Upper lobe of right lung (tissue), 1 donor: ENCODE results near the gene CTNNA3. TPM values are rescaled to one million over a fixed set of nuclear protein-coding genes. Genes with fewer than 3 reads are reported as not detected.

ENCODE experiments used
- ATAC-seq: fragments of 200-7000 bp; cut with Tn5 transposase; one replicate; pipeline ENCODE4 v1.9.1; 2020; ENCODE audit warnings: mild to moderate bottlenecking, moderate library complexity
- DNase-seq: peaks from one replicate; pipeline ENCODE4 v3.0.0-alpha.2; 2020
- H3K27ac ChIP-seq: fragments of 200-600 bp; one replicate; pipeline ENCODE4 v1.8.0; 2022
- H3K27me3 ChIP-seq: fragments of 200-600 bp; one replicate; pipeline ENCODE4 v1.8.0; 2022; ENCODE audit warnings: mild to moderate bottlenecking
- H3K36me3 ChIP-seq: fragments of 200-600 bp; one replicate; pipeline ENCODE4 v1.8.0; 2022
- H3K4me1 ChIP-seq: fragments of 200-600 bp; one replicate; pipeline ENCODE4 v1.8.0; 2022
- H3K4me3 ChIP-seq: fragments of 200-600 bp; one replicate; pipeline ENCODE4 v1.8.0; 2022; ENCODE audit warnings: mild to moderate bottlenecking
- H3K9me3 ChIP-seq: fragments of 200-600 bp; one replicate; pipeline ENCODE4 v1.8.0; 2022
- intact Hi-C: fragments of 100-400 bp; cut with DNase I; formaldehyde crosslinking; loops from one replicate; pipeline ENCODE4 v1.11.0; 2022
- total RNA-seq: library from RNA; stranded (reverse); fragmentation: NEBNext Ultra II Directional; extraction: Animal tissue kit (Norgen Biotek cat#: 25700); gene quantifications from one replicate; pipeline ENCODE4 v1.2.1, GENCODE V29; 2021
- TF ChIP-seq, protein P1 (sequence below): fragments of 200-600 bp; IDR thresholded peaks from one replicate; pipeline ENCODE4 v1.8.0; 2022; ENCODE audit warnings: antibody characterized with exemption
- donor health status: DM: no; HTN: yes; CAD: no; lungs with severe emphysema.

Gene CTNNA3
- total RNA-seq, 1 donor from 2014 or later: 0.67 TPM

GRCh38 chr10:65931291-65932070 is 1764.5 kb downstream of the CTNNA3 start:
- TF ChIP-seq, protein P1, sequence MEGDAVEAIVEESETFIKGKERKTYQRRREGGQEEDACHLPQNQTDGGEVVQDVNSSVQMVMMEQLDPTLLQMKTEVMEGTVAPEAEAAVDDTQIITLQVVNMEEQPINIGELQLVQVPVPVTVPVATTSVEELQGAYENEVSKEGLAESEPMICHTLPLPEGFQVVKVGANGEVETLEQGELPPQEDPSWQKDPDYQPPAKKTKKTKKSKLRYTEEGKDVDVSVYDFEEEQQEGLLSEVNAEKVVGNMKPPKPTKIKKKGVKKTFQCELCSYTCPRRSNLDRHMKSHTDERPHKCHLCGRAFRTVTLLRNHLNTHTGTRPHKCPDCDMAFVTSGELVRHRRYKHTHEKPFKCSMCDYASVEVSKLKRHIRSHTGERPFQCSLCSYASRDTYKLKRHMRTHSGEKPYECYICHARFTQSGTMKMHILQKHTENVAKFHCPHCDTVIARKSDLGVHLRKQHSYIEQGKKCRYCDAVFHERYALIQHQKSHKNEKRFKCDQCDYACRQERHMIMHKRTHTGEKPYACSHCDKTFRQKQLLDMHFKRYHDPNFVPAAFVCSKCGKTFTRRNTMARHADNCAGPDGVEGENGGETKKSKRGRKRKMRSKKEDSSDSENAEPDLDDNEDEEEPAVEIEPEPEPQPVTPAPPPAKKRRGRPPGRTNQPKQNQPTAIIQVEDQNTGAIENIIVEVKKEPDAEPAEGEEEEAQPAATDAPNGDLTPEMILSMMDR: no peak
- Histone ChIP-seq H3K4me1 (no peaks in the 10 kb centered on the region), H3K9me3 (no peaks in the 10 kb centered on the region), H3K36me3 (no peaks in the 10 kb centered on the region), H3K27ac (no peak overlapping the region), H3K4me3 (no peak overlapping the region), H3K27me3 (no peaks in the 10 kb centered on the region)
- intact Hi-C loops: no loop called here
- ATAC-seq (no peak), DNase-seq (no peak)

GRCh38 chr10:65911151-65911835 is 1784.7 kb downstream of the CTNNA3 start:
- no peaks in the 10 kb centered on the region for H3K4me1 ChIP-seq
- H3K9me3 ChIP-seq: no peaks in the 10 kb centered on the region
- DNase-seq: no peak
- no peaks in the 10 kb centered on the region for H3K36me3 ChIP-seq
- no peak overlapping the region for H3K4me3 ChIP-seq
- ATAC-seq: peak; percentile 29
- intact Hi-C loops: no loop called here
- TF ChIP-seq, protein P1: no peak
- H3K27ac ChIP-seq: no peak overlapping the region
- H3K27me3 ChIP-seq: no peaks in the 10 kb centered on the region

- intact Hi-C loops: no loop called here
- no peaks in the 10 kb centered on the region for H3K27me3 ChIP-seq
- no peaks in the 10 kb centered on the region for H3K4me1 ChIP-seq
- no peak for DNase-seq
- TF ChIP-seq, protein P1: no peak
- H3K27ac ChIP-seq: no peak overlapping the region
- no peak for ATAC-seq
- no peaks in the 10 kb centered on the region for H3K9me3 ChIP-seq
- no peak overlapping the region for H3K4me3 ChIP-seq
- H3K36me3 ChIP-seq: no peaks in the 10 kb centered on the region
Observed at GRCh38 chr10:65910209-65910608, 1785.8 kb downstream of the CTNNA3 start.

DNA sequence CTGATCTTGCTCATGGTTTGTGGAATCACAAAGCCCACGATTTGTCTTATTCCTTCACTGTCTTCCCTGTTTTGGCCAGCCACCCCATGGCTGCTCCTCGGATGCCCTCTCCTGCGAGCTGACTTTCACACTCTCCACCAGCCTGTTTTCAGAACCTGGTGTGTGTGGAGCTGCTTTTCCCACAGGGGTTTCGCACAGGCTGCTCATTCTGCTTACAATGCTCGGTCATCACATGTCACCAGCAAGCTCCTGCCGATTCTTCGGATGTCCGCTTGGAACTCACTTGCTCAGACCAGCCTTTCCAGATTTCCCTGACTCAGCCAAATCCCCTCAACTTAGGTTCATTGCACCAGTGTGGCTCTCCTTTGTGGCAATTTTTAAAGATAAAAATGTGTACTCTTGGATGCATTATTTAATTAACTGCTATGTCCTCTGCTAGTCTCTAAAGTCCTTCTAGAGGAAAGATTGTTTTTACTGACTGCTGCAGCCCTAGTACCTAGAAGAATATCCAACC is 1788.7 kb downstream of the CTNNA3 start:
- TF ChIP-seq, protein P1: no peak
- no peak overlapping the region for H3K4me3 ChIP-seq
- ATAC-seq (no peak), DNase-seq (no peak)
- H3K27me3 ChIP-seq: no peaks in the 10 kb centered on the region
- H3K27ac ChIP-seq: no peak overlapping the region
- H3K4me1 ChIP-seq: no peaks in the 10 kb centered on the region
- no peaks in the 10 kb centered on the region for H3K36me3 ChIP-seq
- H3K9me3 ChIP-seq: no peaks in the 10 kb centered on the region
- intact Hi-C loops: no loop called here

GRCh38 chr10:65903620-65904019 is 1792.4 kb downstream of the CTNNA3 start:
- intact Hi-C loops: no loop called here
- H3K27me3 ChIP-seq: no peaks in the 10 kb centered on the region
- ATAC-seq (no peak), DNase-seq (no peak)
- H3K9me3 ChIP-seq: no peaks in the 10 kb centered on the region
- H3K36me3 ChIP-seq: no peaks in the 10 kb centered on the region
- H3K27ac ChIP-seq: no peak overlapping the region
- no peaks in the 10 kb centered on the region for H3K4me1 ChIP-seq
- no peak overlapping the region for H3K4me3 ChIP-seq
- TF ChIP-seq, protein P1: no peak
